Aorta (tissue), 5 donors: ENCODE measurements around the gene NR3C2. TPM values are rescaled to one million over a fixed set of nuclear protein-coding genes. Genes with fewer than 3 reads are reported as not detected.

Experiments
- ATAC-seq: fragments of 200-7000 bp; cut with Tn5 transposase; one replicate; pipeline ENCODE4 v1.9.1; 2022; ENCODE audit warnings: moderate library complexity; ENCODE audit not compliant: low FRiP score
- DNase-seq, 2 donors: peaks; one replicate each; pipeline ENCODE4 v3.0.0-alpha.2; 2020
- H3K27ac ChIP-seq, 2 donors: one replicate each; pipeline ENCODE4 v1.5.1; 2013; ENCODE audit warnings: low read length in 2 of 2, mild to moderate bottlenecking in 2 of 2, moderate library complexity in 2 of 2, control low read depth in 1 of 2, inconsistent platforms in 1 of 2, low read depth in 1 of 2
- H3K27me3 ChIP-seq, 2 donors: one replicate each; pipeline ENCODE4 v1.6.1; 2013; ENCODE audit warnings: control low read depth in 1 of 2, low read length in 1 of 2, mild to moderate bottlenecking in 1 of 2, moderate library complexity in 1 of 2; ENCODE audit not compliant: insufficient read depth in 2 of 2, control insufficient read depth in 1 of 2
- H3K36me3 ChIP-seq, 2 donors: one replicate each; pipeline ENCODE4 v1.6.1; 2013; ENCODE audit warnings: control low read depth in 1 of 2, low read length in 1 of 2, mild to moderate bottlenecking in 1 of 2; ENCODE audit not compliant: insufficient read depth in 2 of 2, control insufficient read depth in 1 of 2
- H3K4me1 ChIP-seq, 2 donors: one replicate each; pipeline ENCODE4 v1.6.1; 2013; ENCODE audit warnings: low read length in 2 of 2, control low read depth in 1 of 2, mild to moderate bottlenecking in 1 of 2, moderate library complexity in 1 of 2; ENCODE audit not compliant: insufficient read depth in 2 of 2, control insufficient read depth in 1 of 2
- H3K4me3 ChIP-seq, 2 donors: one replicate each; pipeline ENCODE4 v1.5.1; 2013; ENCODE audit warnings: low read length in 2 of 2, control low read depth in 1 of 2, mild to moderate bottlenecking in 1 of 2
- H3K9me3 ChIP-seq: one replicate; pipeline ENCODE4 v1.6.1; 2013; ENCODE audit warnings: mild to moderate bottlenecking, low read length; ENCODE audit not compliant: control insufficient read depth
- WGBS, 2 donors: extraction: QIAGEN DNeasy Blood & Tissue Kit; methylation state at CpG; one replicate each; pipeline ENCODE4 v1.1.7; 2013; 5-methylcytosine and 5-hydroxymethylcytosine counted together
- intact Hi-C, 2 donors: fragments of 100-400 bp; cut with DNase I; formaldehyde crosslinking; loops; one replicate each; pipeline versions ENCODE4 v1.14.2 to v1.15.0; 2022
- polyA plus RNA-seq, 2 donors: library from polyadenylated mRNA; stranded (reverse); fragments of 200-250 nt; gene quantifications; one replicate each; pipeline ENCODE4 v1.2.3, GENCODE V29; 2013
- total RNA-seq, 2 donors: library from RNA; stranded (reverse); fragmentation: NEBNext Ultra II Directional; extraction: Animal tissue kit (Norgen Biotek cat#: 25700); gene quantifications; one replicate each; pipeline ENCODE4 v1.2.1, GENCODE V29; 2021
- donor health status: healthy with polysubstance abuse.
- donor health status: Bipolar disorder and iron deficiency.
- donor health status: DM: no; HTN: no; CAD: no.
- donor health status: DM: no; HTN: no; CAD: no.
- donor health status: DM: yes; HTN: yes; CAD: no.

The NR3C2 gene
- total and polyA plus RNA-seq, 4 donors, result 3.4 to 22.9 (median 6.9) TPM

- 78 to 79% methylated on average over 3 of the region's 3 CpGs for WGBS, 2 donors
- Histone ChIP-seq H3K4me1 (no peaks in the 10 kb centered on the region), H3K36me3 (peaks cover 5 to 7% of the 10 kb centered on the region in 2 donors), H3K27ac (no peak overlapping the region), H3K4me3 (no peak overlapping the region), H3K27me3 (no peaks in the 10 kb centered on the region), H3K9me3 (peaks cover 2% of the 10 kb centered on the region)
- ATAC-seq (no peak), DNase-seq (no peak)
- intact Hi-C loops, result no loop called here
Observed at GRCh38 chr4:148120216-148120615, 322.0 kb downstream of the NR3C2 start.

DNA sequence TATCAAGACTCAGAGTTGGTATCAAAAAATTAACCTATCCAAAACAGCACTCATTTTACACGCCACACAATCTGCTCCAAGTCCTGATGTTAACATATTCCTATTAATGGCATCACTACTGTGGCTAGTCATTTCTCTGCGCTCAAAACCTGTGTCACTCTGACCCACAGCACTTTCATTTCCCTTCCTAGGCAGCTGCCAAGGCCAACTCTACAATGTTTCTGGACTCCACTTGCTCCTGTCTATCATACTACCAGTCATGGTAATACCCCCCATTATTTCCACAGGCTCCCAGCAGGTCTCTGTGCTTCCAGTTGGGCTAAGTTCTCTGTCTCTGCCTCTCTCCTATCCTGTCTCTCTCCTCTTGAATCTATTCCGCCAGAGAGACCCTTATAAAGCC, 323.6 kb downstream of the NR3C2 start:
- no peak for ATAC-seq
- H3K4me1 ChIP-seq, result no peaks in the 10 kb centered on the region
- intact Hi-C loops, result no loop called here

GRCh38 chr4:148118179-148118578, 324.0 kb downstream of the NR3C2 start:
- Histone ChIP-seq H3K4me1 (no peaks in the 10 kb centered on the region), H3K36me3 (peaks cover 7 to 12% of the 10 kb centered on the region in 2 donors), H3K27ac (no peak overlapping the region), H3K9me3 (no peaks in the 10 kb centered on the region), H3K27me3 (no peaks in the 10 kb centered on the region), H3K4me3 (no peak overlapping the region)
- DNase-seq (no peak), ATAC-seq (no peak)
- intact Hi-C loops, result no loop called here
- 92 to 96% methylated on average over 4 of the region's 4 CpGs for WGBS, 2 donors

More for the DNA sequence above, 323.6 kb downstream of the NR3C2 start:
- H3K36me3 ChIP-seq, result peaks cover 6 to 11% of the 10 kb centered on the region in 2 donors
- H3K27ac ChIP-seq, result no peak overlapping the region
- no peaks in the 10 kb centered on the region for H3K27me3 ChIP-seq
- no peak overlapping the region for H3K4me3 ChIP-seq
- H3K9me3 ChIP-seq, result no peaks in the 10 kb centered on the region
- no peak for DNase-seq
- 92 to 93% methylated on average over 3 of the region's 3 CpGs for WGBS, 2 donors

- peaks cover 10 to 12% of the 10 kb centered on the region in 2 donors for H3K36me3 ChIP-seq
- intact Hi-C loops, result no loop called here
- no peaks in the 10 kb centered on the region for H3K27me3 ChIP-seq
- H3K4me1 ChIP-seq, result no peaks in the 10 kb centered on the region
- no peaks in the 10 kb centered on the region for H3K9me3 ChIP-seq
- no peak overlapping the region for H3K4me3 ChIP-seq
- no peak for DNase-seq
- 27 to 31% methylated on average over 4 of the region's 4 CpGs for WGBS, 2 donors
- H3K27ac ChIP-seq, result no peak overlapping the region
- no peak for ATAC-seq
Observed at GRCh38 chr4:148116969-148117368, 325.2 kb downstream of the NR3C2 start.

- H3K27me3 ChIP-seq, result no peaks in the 10 kb centered on the region
- WGBS, 2 donors, result 55 to 60% methylated on average over 2 of the region's 2 CpGs
- peaks cover 11 to 12% of the 10 kb centered on the region in 2 donors for H3K36me3 ChIP-seq
Observed at GRCh38 chr4:148116264-148116663, 325.9 kb downstream of the NR3C2 start.

DNA sequence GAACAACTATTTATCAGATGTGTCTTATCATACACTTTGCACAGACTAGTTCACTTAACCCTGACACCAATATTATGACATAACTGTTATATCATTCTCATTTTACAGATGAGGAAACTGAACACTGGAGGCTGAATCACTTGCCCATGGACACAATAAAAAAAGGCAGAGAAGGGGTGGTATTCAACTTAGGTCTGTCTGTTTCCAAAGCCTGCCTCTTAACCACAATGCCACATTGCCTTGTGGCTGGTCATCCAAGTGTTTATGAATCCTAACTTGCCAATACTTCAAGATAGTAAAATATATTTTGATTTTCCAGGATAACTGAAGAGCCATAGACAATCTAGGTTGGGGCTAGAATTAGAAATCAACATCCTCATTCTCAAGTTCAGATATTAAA, 327.8 kb downstream of the NR3C2 start:
- Histone ChIP-seq H3K27ac (no peak overlapping the region), H3K27me3 (no peaks in the 10 kb centered on the region), H3K36me3 (peaks cover 7 to 12% of the 10 kb centered on the region in 2 donors), H3K4me1 (no peaks in the 10 kb centered on the region), H3K9me3 (no peaks in the 10 kb centered on the region), H3K4me3 (no peak overlapping the region)
- intact Hi-C loops, result no loop called here
- DNase-seq, result no peak
- ATAC-seq, result no peak

More at GRCh38 chr4:148116264-148116663, 325.9 kb downstream of the NR3C2 start:
- intact Hi-C loops, result no loop called here
- no peak for DNase-seq
- H3K9me3 ChIP-seq, result no peaks in the 10 kb centered on the region
- H3K27ac ChIP-seq, result no peak overlapping the region
- H3K4me1 ChIP-seq, result no peaks in the 10 kb centered on the region
- ATAC-seq, result no peak
- H3K4me3 ChIP-seq, result no peak overlapping the region

GRCh38 chr4:148112231-148112982, 329.8 kb downstream of the NR3C2 start:
- Histone ChIP-seq H3K27me3 (no peaks in the 10 kb centered on the region), H3K36me3 (peaks cover 4 to 7% of the 10 kb centered on the region in 2 donors), H3K27ac (no peak overlapping the region), H3K4me3 (no peak overlapping the region), H3K4me1 (no peaks in the 10 kb centered on the region), H3K9me3 (no peaks in the 10 kb centered on the region)
- 87 to 88% methylated on average over 4 of the region's 4 CpGs for WGBS, 2 donors
- ATAC-seq, result no peak
- intact Hi-C loops, result no loop called here
- DNase-seq, result no peak

GRCh38 chr4:148110169-148110568, 332.0 kb downstream of the NR3C2 start:
- Histone ChIP-seq H3K27me3 (no peaks in the 10 kb centered on the region), H3K4me1 (no peaks in the 10 kb centered on the region), H3K36me3 (peaks cover 4 to 7% of the 10 kb centered on the region in 2 donors), H3K27ac (no peak overlapping the region), H3K9me3 (no peaks in the 10 kb centered on the region), H3K4me3 (no peak overlapping the region)
- 95 to 99% methylated on average over 3 of the region's 3 CpGs for WGBS, 2 donors
- DNase-seq (no peak), ATAC-seq (no peak)
- intact Hi-C loops, result no loop called here

DNA sequence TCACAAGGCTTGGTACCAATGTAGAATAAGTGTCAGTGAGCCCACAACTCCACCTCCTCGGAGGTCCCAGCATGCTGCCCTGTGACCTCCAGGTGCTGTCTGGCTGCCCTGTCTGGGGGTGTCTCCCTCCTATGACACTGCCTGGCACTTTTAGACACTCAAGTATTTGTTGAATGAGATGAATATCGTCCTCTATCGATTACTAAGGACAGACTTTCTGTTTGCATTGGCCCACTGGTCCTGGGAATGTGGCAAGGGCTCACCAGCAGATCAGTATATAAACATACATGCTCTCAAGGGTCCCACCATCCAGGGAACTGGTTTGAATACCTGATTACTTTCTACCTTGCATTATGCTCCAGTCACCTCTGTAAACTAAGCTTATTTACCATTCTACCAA, 333.0 kb downstream of the NR3C2 start:
- Histone ChIP-seq H3K4me3 (no peak overlapping the region), H3K4me1 (no peaks in the 10 kb centered on the region), H3K9me3 (no peaks in the 10 kb centered on the region), H3K36me3 (peaks cover 4 to 7% of the 10 kb centered on the region in 2 donors), H3K27me3 (no peaks in the 10 kb centered on the region), H3K27ac (no peak overlapping the region)
- no peak for DNase-seq
- WGBS, 2 donors, result 60 to 73% methylated on average over 3 of the region's 3 CpGs
- intact Hi-C loops, result no loop called here
- no peak for ATAC-seq
